Gastrocnemius medialis (tissue), 4 donors: ENCODE measurements around the gene LDLRAD3.

Experiments used
- POLR2A ChIP-seq, 2 donors: fragments of 450-650 bp; IDR thresholded peaks; one replicate each; pipeline ENCODE4 v1.6.1; 2017; ENCODE audit warnings: antibody characterized with exemption in 2 of 2, mild to moderate bottlenecking in 2 of 2, moderate library complexity in 2 of 2
- TF ChIP-seq, protein P1 (sequence below), 5 experiments: fragments of 450-650 bp in 3 of 5; fragments of 200-600 bp in 2 of 5; sonication (generic) in 2 of 5; IDR thresholded peaks in 4 of 5; conservative IDR thresholded peaks in 1 of 5; 1 replicate in 4 of 5; 2 replicates in 1 of 5; pipeline ENCODE4 v1.5.1; 2016 to 2019; ENCODE audit warnings: antibody characterized with exemption in 5 of 5, mild to moderate bottlenecking in 3 of 5, moderate library complexity in 3 of 5

DNA sequence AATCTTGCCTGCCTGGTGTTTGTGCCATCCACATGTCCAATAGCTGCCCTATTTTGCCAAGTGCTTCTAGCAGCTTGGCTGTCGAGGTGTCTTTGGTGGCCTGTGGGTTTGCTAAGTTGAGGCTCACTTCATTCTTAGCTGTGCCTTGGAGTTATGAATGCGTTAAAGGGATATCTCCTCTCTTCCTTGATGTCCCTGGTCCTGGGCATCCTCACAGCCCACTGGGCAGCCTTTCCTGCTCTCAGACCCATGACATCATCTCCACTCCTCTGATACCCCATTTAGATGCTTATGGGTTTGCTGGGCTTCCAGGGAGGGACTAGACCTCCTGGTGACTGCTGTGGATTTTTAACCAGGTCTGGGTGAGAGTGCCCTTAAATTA is 1.3 kb downstream of the LDLRAD3 start:
- TF ChIP-seq, protein P1, sequence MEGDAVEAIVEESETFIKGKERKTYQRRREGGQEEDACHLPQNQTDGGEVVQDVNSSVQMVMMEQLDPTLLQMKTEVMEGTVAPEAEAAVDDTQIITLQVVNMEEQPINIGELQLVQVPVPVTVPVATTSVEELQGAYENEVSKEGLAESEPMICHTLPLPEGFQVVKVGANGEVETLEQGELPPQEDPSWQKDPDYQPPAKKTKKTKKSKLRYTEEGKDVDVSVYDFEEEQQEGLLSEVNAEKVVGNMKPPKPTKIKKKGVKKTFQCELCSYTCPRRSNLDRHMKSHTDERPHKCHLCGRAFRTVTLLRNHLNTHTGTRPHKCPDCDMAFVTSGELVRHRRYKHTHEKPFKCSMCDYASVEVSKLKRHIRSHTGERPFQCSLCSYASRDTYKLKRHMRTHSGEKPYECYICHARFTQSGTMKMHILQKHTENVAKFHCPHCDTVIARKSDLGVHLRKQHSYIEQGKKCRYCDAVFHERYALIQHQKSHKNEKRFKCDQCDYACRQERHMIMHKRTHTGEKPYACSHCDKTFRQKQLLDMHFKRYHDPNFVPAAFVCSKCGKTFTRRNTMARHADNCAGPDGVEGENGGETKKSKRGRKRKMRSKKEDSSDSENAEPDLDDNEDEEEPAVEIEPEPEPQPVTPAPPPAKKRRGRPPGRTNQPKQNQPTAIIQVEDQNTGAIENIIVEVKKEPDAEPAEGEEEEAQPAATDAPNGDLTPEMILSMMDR (IDR thresholded peaks at IDR 0.05 in 4 of 5, conservative IDR thresholded peaks at IDR 0.05 in 1 of 5): no peak
- no peak for TF ChIP-seq POLR2A (IDR thresholded peaks at IDR 0.05)
